Activated T-cell treated with anti-CD3 and anti-CD28 coated beads, Interleukin-2, amount 50 U/mL, for 4 hours (primary cell): ENCODE data around the gene TSPAN13. TPM values are rescaled to one million over a fixed set of nuclear protein-coding genes. Genes with fewer than 3 reads are reported as not detected.
A peak's percentile ranks its signal among the peaks of the same experiment; 100 is the strongest.
"Not testable (repeated sequence)": the region's sequence is repeated elsewhere in the genome, so short reads cannot be mapped to it uniquely, and the experiment has no call there.

Source experiments
- ATAC-seq, 2 donors: fragments of 200-7000 bp; cut with Tn5 transposase; one replicate each; pipeline ENCODE4 v1.10.0; 2021
- DNase-seq: peaks from one replicate; pipeline ENCODE4 v3.0.0-alpha.2; 2020
- H3K27me3 Mint-ChIP-seq: one replicate; pipeline ENCODE4 v1.8.0; 2021; ENCODE audit warnings: low read depth, mixed read lengths
- H3K36me3 Mint-ChIP-seq: one replicate; pipeline ENCODE4 v1.8.0; 2022; ENCODE audit warnings: mixed read lengths; ENCODE audit not compliant: insufficient read depth
- H3K4me1 Mint-ChIP-seq: one replicate; pipeline ENCODE4 v1.8.0; 2021; ENCODE audit warnings: low read depth, mixed read lengths
- H3K4me3 Mint-ChIP-seq: one replicate; pipeline ENCODE4 v1.8.0; 2021; ENCODE audit warnings: mild to moderate bottlenecking, moderate library complexity, mixed read lengths
- H3K9me3 Mint-ChIP-seq: one replicate; pipeline ENCODE4 v1.8.0; 2021; ENCODE audit warnings: mixed read lengths
- total RNA-seq, 3 donors: library from RNA; stranded (reverse); gene quantifications; one replicate each; pipeline ENCODE4 v1.2.1, GENCODE V29; 2021

The TSPAN13 gene
- total RNA-seq, 3 donors from 2014 or later: 3.5 to 4.7 (median 4.0) TPM

DNA sequence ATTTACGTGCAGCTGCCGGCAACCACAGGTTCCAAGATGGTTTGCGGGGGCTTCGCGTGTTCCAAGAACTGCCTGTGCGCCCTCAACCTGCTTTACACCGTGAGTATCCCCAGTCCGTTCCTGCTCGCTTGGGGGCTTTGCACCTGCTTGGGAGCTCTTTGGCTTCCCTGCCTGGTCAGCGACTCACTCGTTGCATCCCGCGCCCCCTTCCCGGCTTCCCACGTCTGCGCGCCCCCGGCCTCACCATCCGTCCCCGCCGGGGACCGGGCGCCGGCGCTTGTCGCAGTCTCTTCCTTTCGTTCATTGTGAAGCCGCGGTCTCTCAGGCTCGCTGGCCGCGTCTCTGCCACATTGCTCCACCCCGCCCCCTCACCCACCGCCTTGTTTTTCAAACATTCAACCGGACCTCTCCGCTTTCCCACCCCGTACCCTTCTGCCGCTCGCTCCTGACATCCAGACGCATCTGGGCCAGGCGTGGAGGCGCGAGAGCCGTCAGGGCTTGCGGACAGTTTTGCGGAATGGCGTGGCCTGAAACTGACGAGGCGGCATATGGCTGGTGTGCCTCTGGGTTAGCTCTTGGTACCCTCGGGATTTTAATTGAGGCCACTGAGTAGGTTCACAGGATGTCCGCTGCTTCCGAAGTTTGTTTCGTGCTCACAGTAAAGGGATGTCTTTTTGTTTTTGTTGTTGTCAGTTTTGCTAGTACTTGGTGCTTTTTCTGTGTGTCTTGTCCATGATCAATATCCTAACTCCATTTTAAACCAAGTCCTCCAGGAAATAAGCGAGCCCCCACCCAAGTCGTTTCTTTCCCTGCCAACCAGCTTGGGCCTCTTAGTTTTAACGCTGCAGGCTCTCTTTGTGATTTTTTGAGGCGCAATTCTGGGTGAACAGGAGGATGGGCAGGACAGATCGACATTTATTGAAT lies 639 bp downstream of the TSPAN13 start:
- ATAC-seq (peak; percentile 32 to 46), DNase-seq (no peak)
- Mint-ChIP-seq H3K9me3 (no peaks in the 10 kb centered on the region), H3K4me3 (peak overlapping the region; percentile 79), H3K4me1 (peaks cover 9% of the 10 kb centered on the region), H3K36me3 (no peaks in the 10 kb centered on the region), H3K27me3 (peaks cover 22% of the 10 kb centered on the region)

DNA sequence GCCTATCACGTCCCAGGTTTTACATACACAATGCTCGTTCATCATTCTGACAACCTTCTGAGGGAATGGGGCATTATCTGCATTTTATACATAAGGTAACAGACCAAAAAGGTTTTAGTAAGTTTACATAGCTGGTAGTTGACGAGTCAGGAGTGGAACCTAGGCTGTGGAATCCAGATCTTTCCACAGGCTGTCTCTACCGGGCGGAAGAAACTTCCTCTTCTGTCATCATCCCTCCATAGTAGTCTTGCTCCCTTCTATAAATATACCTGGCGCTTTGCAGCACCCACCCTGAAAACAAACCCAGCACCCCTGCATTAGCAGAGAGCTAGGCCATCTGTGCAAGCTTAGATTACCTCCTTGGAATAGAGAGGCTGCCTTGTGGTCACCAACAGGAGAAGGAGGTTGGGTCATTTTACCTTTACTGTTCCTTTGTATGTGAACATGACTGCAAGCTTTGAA lies 1.3 kb downstream of the TSPAN13 start:
- Mint-ChIP-seq H3K36me3 (no peaks in the 10 kb centered on the region), H3K4me3 (peak overlapping the region; percentile 79), H3K4me1 (peaks cover 10% of the 10 kb centered on the region), H3K27me3 (peaks cover 21% of the 10 kb centered on the region), H3K9me3 (no peaks in the 10 kb centered on the region)
- ATAC-seq (no peak), DNase-seq (no peak)

DNA sequence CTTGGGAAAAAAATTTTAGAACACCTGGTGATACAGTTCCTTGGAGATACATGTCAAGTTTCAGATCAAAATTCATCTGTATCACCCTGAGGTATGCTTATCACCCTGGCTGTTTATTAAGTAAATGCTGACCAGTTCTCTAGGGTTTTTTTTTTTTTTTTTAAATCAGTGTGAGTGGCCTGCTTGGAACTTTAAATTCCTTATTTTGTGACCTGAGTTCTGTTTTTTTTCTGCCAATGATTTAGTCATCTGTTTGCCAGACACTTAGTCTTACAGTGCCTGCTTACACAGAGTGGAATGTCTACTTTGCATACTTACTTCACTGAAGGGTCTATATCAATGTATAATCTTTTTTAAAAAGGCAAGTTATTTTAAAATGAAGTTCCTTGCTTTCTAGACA lies 1.8 kb downstream of the TSPAN13 start:
- ATAC-seq (no peak), DNase-seq (no peak)
- H3K4me1 Mint-ChIP-seq: peaks cover 10% of the 10 kb centered on the region
- H3K9me3 Mint-ChIP-seq: no peaks in the 10 kb centered on the region
- H3K4me3 Mint-ChIP-seq: peak overlapping the region; percentile 79
- peaks cover 22% of the 10 kb centered on the region for H3K27me3 Mint-ChIP-seq
- H3K36me3 Mint-ChIP-seq: no peaks in the 10 kb centered on the region

DNA sequence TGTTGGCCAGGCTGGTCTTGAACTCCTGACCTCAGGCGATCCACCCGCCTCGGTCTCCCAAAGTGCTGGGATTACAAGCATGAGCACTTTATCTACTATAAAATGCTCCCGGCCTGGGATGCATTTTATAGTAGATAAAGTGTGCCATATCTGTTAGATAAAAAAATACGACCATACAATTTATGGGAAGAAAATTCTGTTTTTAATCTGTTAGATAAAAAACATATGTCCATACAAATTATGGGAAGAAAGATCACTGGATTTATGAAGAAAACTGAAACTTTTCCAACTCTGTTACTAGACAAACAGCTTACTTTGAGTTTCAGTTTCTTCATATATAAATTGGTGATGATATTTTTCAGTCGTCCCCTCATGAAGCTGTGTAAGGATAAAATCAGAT lies 4.5 kb downstream of the TSPAN13 start:
- no peaks in the 10 kb centered on the region for H3K9me3 Mint-ChIP-seq
- DNase-seq (no peak), ATAC-seq (no peak)
- no peaks in the 10 kb centered on the region for H3K36me3 Mint-ChIP-seq
- H3K4me3 Mint-ChIP-seq: no peak overlapping the region
- H3K27me3 Mint-ChIP-seq: peaks cover 21% of the 10 kb centered on the region
- peaks cover 9% of the 10 kb centered on the region for H3K4me1 Mint-ChIP-seq

DNA sequence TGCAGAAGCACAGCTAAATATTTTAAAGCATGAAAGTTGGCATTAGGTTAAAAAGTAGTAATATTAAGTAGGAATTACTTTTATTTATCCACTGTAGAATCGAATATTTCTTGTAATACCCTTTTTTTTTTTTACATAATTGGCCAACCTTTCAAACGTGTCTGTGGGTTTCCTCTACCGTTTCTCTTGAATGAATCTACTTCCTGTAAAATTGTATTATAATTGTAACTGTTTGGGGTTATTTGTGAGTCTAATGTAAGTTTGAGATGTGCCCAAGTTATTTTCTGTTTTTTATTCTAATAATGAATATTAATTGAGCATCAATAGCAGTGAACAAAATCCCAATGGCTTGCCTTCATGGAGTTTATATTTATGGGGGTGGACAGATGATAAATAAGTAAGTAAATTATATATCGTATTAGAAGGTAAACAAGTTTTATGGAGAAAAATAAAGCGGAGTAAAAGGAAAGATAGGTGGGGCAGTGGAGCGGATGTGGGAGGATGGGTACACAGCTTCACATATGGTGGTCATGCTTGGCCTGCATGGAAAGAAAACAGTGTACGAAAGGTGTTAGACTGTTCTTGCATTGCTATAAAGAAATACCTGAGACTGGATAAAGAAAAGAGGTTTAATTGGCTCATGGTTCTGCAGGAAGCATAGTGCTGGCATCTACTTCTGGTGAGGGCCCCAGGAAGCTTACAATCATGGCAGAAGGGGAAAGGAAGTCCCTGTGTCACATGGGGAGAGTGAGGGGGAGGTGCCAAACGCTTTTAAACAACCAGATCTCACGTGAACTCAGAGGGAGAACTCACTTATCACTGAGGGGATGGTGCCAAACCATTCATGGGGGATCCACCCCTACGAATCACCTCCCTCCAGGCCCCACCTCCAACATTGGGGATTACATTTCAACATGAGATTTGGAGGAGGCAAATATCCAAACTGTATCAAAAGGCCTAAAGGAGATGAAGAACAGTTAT lies 5.4 kb downstream of the TSPAN13 start:
- no peaks in the 10 kb centered on the region for H3K9me3 Mint-ChIP-seq

DNA sequence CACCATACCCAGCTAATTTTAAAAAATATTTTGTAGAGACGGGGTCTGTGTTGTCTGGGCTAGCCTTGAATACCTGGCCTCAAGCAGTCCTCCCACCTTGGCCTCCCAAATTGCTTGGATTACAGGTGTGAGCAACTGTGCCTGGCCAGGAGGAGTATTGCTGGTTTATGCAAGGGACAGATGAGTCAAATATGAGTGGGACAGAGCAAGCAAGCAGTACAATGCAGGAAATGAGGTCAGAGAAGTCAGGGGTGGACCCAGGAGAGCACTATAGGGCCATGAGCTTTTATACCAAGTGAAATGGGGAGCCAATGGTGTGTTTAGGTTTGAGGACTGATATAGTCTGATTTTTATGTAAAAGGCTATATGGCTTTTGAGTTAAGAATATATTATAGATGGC lies 6.3 kb downstream of the TSPAN13 start:
- DNase-seq (no peak), ATAC-seq (peak in 1 of 2 donors; percentile 21)
- Mint-ChIP-seq H3K4me1 (peaks cover 1% of the 10 kb centered on the region), H3K4me3 (no peak overlapping the region), H3K36me3 (no peaks in the 10 kb centered on the region), H3K27me3 (peaks cover 11% of the 10 kb centered on the region), H3K9me3 (no peaks in the 10 kb centered on the region)

More for the DNA sequence above, 5.4 kb downstream of the TSPAN13 start:
- peaks cover 6% of the 10 kb centered on the region for H3K4me1 Mint-ChIP-seq
- H3K36me3 Mint-ChIP-seq: no peaks in the 10 kb centered on the region
- DNase-seq (no peak), ATAC-seq (no peak)
- H3K4me3 Mint-ChIP-seq: no peak overlapping the region
- H3K27me3 Mint-ChIP-seq: peaks cover 18% of the 10 kb centered on the region

DNA sequence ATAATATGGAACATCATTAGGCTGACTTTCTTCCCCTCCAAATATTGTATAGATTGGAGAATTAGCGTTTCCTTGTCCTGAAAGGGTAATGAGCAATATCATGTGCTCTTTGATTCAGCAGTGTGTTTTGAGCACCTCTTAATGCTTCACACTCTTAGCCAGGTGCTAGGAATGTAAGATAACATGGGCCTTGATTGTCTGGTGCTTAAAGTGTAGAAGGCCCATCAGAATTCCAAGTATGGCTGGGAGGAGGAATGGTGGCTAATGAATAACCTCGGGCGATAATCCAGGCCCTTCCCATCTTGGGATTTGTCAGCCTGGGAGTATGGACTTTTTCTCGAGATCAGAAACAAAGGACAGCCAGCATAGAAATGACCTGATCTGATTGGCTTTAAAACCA lies 8.6 kb downstream of the TSPAN13 start:
- no peaks in the 10 kb centered on the region for H3K36me3 Mint-ChIP-seq
- H3K27me3 Mint-ChIP-seq: peaks cover 3% of the 10 kb centered on the region
- H3K9me3 Mint-ChIP-seq: no peaks in the 10 kb centered on the region
- ATAC-seq (no peak), DNase-seq (no peak)
- H3K4me1 Mint-ChIP-seq: peaks cover 1% of the 10 kb centered on the region
- H3K4me3 Mint-ChIP-seq: no peak overlapping the region

DNA sequence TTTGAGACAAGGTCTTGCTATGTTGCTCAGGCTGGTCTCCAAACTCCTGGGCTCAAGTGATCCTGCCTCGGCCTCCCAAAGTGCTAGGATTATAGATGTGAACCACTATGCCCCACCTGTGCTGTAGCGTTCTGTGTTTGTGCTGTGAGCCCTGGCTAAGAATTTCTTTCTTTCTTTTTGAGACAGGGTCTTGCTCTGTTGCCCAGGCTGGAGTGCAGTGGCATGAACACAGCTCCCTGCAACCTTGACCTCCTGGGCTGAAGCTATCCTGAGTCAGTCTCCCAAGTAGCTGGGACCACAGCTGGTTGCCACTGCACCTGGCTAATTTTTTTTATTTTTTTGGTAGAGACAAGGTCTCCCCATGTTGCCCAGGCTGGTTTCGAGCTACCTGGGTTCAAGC lies 11.4 kb downstream of the TSPAN13 start:
- ATAC-seq: no peak
- Mint-ChIP-seq H3K9me3 (no peaks in the 10 kb centered on the region), H3K27me3 (peaks cover 2% of the 10 kb centered on the region), H3K36me3 (no peaks in the 10 kb centered on the region), H3K4me1 (no peaks in the 10 kb centered on the region), H3K4me3 (no peak overlapping the region)
- no peak for DNase-seq

DNA sequence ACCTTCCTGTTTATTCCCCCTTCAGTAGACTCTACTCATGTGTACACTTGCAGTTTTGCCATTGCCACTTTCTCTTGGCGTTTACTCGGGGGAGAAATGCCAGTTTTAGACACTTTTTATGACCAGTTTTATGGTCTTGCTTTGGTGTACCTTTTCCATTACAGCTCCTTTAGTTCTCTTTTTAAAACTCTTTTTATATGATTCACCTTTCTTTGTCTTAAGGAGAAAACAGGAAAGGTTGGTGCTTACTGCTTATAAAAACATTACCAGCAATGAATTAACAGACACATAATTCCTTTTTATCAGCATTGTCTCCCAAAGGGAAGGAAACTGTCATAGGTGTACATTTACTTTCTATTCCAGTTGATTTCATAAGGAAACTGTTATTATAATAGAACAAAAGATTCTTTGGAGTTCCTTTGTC lies 11.9 kb downstream of the TSPAN13 start:
- DNase-seq (no peak), ATAC-seq (no peak)
- Mint-ChIP-seq H3K27me3 (peaks cover 2% of the 10 kb centered on the region), H3K9me3 (no peaks in the 10 kb centered on the region), H3K4me1 (no peaks in the 10 kb centered on the region), H3K4me3 (no peak overlapping the region), H3K36me3 (no peaks in the 10 kb centered on the region)

DNA sequence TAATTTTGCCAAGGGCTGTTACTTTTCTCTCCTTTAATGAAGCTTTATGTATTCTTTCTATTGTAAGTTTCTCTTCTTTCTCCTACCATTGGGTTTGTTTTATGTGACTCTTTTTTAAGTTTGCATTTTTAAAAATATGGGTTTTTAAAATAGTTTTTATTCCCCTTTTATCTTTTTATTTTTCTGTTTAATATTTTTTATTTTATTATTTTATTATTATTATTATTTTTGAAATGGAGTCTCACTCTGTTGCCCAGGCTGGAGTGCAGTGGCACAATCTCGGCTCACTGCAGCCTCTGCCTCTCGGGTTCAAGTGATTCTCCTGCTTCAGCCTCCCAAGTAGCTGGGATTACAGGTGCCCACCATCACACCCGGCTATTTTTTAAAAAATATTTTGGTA lies 16.4 kb downstream of the TSPAN13 start:
- not testable (repeated sequence) for H3K9me3 Mint-ChIP-seq, H3K36me3 Mint-ChIP-seq, H3K4me1 Mint-ChIP-seq, H3K4me3 Mint-ChIP-seq, DNase-seq, ATAC-seq, H3K27me3 Mint-ChIP-seq

DNA sequence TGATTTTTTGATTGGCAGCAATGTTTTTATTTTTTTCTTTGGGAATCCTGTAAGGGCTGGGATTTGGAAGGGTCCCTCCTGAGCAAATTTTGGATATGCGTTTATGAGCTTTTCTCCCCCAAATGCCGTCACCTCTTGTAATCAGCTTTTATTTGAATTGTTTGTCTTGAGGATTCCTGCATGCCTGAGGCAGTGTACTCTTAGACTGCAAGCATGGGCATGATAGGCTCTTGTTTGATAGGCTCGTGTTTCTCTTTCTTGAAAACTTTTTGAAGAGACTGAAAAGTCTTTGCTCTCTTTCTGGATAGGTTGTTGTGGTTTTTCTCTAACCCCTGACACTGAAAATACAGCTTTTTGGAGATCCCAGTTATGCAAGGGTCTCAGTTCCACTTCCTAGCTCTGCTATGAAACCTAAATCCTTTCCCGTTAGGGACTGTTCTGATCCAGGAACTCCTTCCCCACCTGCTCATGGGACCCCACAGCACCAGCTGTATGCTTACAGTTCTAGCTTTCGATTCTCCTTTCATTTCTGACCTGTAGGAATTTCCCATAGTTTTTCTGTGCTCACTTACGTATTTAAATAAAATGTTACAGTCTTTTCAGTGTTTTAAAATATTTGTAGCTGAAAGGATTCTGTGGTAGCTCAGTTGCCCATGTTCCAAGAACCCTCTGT lies 17.2 kb downstream of the TSPAN13 start:
- H3K4me1 Mint-ChIP-seq: no peaks in the 10 kb centered on the region
- ATAC-seq (no peak), DNase-seq (no peak)
- H3K9me3 Mint-ChIP-seq: no peaks in the 10 kb centered on the region
- H3K4me3 Mint-ChIP-seq: no peak overlapping the region
- peaks cover 7% of the 10 kb centered on the region for H3K27me3 Mint-ChIP-seq
- no peaks in the 10 kb centered on the region for H3K36me3 Mint-ChIP-seq

DNA sequence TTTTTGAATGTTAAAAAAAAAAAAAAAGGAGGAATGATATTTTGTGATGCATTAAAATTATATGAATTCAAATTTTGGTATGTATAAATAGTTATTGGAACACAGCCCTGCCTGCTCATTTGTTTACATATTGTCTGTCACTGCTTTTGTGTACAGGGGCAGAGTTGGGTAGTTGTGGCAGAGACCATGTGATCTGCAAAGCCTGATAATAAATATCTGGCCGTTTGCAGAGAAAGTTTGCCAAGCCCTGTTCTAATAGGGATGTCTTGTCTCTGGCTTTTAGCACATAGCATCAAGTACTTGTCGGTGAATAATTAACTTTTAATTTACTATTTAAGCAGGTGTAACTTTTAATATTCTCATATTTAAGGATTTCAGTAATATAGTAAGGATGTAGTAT lies 19.8 kb downstream of the TSPAN13 start:
- no peaks in the 10 kb centered on the region for H3K36me3 Mint-ChIP-seq
- peaks cover 7% of the 10 kb centered on the region for H3K27me3 Mint-ChIP-seq
- ATAC-seq: no peak
- no peak for DNase-seq
- no peak overlapping the region for H3K4me3 Mint-ChIP-seq
- no peaks in the 10 kb centered on the region for H3K9me3 Mint-ChIP-seq
- H3K4me1 Mint-ChIP-seq: no peaks in the 10 kb centered on the region

DNA sequence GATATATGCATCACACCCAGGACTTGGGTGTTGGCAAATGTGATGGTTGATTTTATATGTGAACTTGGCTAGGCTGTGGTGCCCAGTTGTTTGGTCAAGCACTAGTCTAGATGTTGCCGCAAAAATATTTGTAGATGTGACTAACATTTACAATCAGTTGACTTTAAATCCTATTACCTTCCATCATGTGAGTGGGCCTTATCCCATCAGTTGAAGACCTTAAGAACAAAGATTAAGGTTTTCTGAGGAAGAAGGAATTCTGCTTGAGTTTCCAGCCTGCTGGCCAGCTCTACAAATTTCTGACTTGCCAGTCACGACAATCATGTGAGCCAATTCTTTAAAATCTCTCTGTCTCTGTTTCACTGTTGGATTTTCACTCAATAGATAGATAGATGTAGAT lies 20.3 kb downstream of the TSPAN13 start:
- no peaks in the 10 kb centered on the region for H3K36me3 Mint-ChIP-seq
- no peak for ATAC-seq
- no peaks in the 10 kb centered on the region for H3K4me1 Mint-ChIP-seq
- peaks cover 7% of the 10 kb centered on the region for H3K27me3 Mint-ChIP-seq
- no peak overlapping the region for H3K4me3 Mint-ChIP-seq
- no peak for DNase-seq
- no peaks in the 10 kb centered on the region for H3K9me3 Mint-ChIP-seq

DNA sequence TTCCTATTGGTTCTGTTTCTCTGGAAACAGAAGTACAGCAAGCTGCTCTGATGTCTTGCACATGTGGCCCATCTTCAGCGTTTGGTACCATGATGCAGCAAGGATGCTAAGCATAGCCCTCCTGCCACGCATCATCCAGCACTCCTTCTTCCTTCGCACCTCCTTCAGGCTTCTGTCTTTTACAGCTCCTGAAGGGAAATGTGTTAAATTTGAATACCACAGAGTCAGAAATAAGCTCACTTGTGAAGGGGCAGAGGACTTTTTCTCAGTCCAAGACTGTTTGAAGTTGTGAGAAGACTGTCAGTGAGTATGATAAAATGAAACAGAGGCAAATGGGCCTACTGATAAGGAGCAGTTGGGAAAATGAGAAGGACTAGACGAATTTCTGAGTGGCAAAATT lies 20.7 kb downstream of the TSPAN13 start:
- Mint-ChIP-seq H3K36me3 (no peaks in the 10 kb centered on the region), H3K9me3 (no peaks in the 10 kb centered on the region)
- no peak for ATAC-seq

More for the DNA sequence above, 20.7 kb downstream of the TSPAN13 start:
- Mint-ChIP-seq H3K27me3 (peaks cover 7% of the 10 kb centered on the region), H3K4me1 (no peaks in the 10 kb centered on the region), H3K4me3 (no peak overlapping the region)
- no peak for DNase-seq
